HG02852 (cell line): ENCODE results near the gene SLC6A2.
"Not testable (repeated sequence)": the region's sequence is repeated elsewhere in the genome, so short reads cannot be mapped to it uniquely, and the experiment has no call there.

ENCODE experiments used
- ATAC-seq: cut with Tn5 transposase; IDR thresholded peaks from one replicate; pipeline ENCODE4 v1.9.1; 2021; ENCODE audit warnings: mild to moderate bottlenecking, moderate library complexity; ENCODE audit not compliant: unreplicated experiment

The SLC6A2 gene

GRCh38 chr16:55709801-55710200 lies 54.0 kb downstream of the SLC6A2 start:
- ATAC-seq = no peak

GRCh38 chr16:55710466-55710865 lies 54.7 kb downstream of the SLC6A2 start:
- ATAC-seq = no peak

- ATAC-seq = peak; percentile 79
Measured at GRCh38 chr16:55711959-55712876, 56.4 kb downstream of the SLC6A2 start.

- no peak for ATAC-seq
Measured at GRCh38 chr16:55713103-55713502, 57.3 kb downstream of the SLC6A2 start.

GRCh38 chr16:55717326-55717725 lies 61.5 kb downstream of the SLC6A2 start:
- no peak for ATAC-seq

GRCh38 chr16:55725055-55725777 lies 69.4 kb downstream of the SLC6A2 start:
- ATAC-seq = no peak

GRCh38 chr16:55728797-55729196 lies 73.0 kb downstream of the SLC6A2 start:
- ATAC-seq = no peak

GRCh38 chr16:55730115-55730514 lies 74.3 kb downstream of the SLC6A2 start:
- ATAC-seq = no peak

GRCh38 chr16:55732496-55732895 lies 76.7 kb downstream of the SLC6A2 start:
- no peak for ATAC-seq

- no peak for ATAC-seq
Measured at GRCh38 chr16:55734665-55735064, 78.9 kb downstream of the SLC6A2 start.

GRCh38 chr16:55735120-55735781 lies 79.5 kb downstream of the SLC6A2 start:
- no peak for ATAC-seq

- ATAC-seq = no peak
Measured at GRCh38 chr16:55736671-55737070, 80.9 kb downstream of the SLC6A2 start.

GRCh38 chr16:55737318-55737717 lies 81.5 kb downstream of the SLC6A2 start:
- ATAC-seq = no peak

GRCh38 chr16:55737966-55738365 lies 82.2 kb downstream of the SLC6A2 start:
- ATAC-seq = no peak

- no peak for ATAC-seq
Measured at GRCh38 chr16:55746081-55746480, 90.3 kb downstream of the SLC6A2 start.

- no peak for ATAC-seq
Measured at GRCh38 chr16:55747785-55748184, 92.0 kb downstream of the SLC6A2 start.

- not testable (repeated sequence) for ATAC-seq
Measured at GRCh38 chr16:55752465-55753144, 96.8 kb downstream of the SLC6A2 start.

- not testable (repeated sequence) for ATAC-seq
Measured at GRCh38 chr16:55753145-55753631, 97.4 kb downstream of the SLC6A2 start.
